Hepatocyte (in vitro differentiated cells): Measurements from ENCODE around the gene RPS6KA4. TPM values are rescaled to one million over a fixed set of nuclear protein-coding genes. Genes with fewer than 3 reads are reported as not detected.

Experiments used
- DNase-seq: peaks from one replicate; pipeline ENCODE4 v3.0.0-alpha.2; 2016; ENCODE audit warnings: low spot score
- H2AFZ ChIP-seq: fragments of 200-600 bp; sonication (generic); 2 replicates; pipeline ENCODE4 v1.6.0; 2016; ENCODE audit warnings: antibody characterized with exemption, mild to moderate bottlenecking
- H3K27ac ChIP-seq: fragments of 200-600 bp; sonication (generic); 2 replicates; pipeline ENCODE4 v1.5.1; 2016; ENCODE audit warnings: mild to moderate bottlenecking
- H3K27me3 ChIP-seq: fragments of 200-600 bp; sonication (generic); 2 replicates; pipeline ENCODE4 v1.6.1; 2016
- H3K36me3 ChIP-seq: fragments of 200-600 bp; sonication (generic); replicated peaks from 2 replicates; pipeline ENCODE4 v1.5.1; 2016; ENCODE audit warnings: low read depth; ENCODE audit not compliant: insufficient read depth
- H3K4me1 ChIP-seq: fragments of 200-600 bp; sonication (generic); 2 replicates; pipeline ENCODE4 v1.5.1; 2016; ENCODE audit warnings: mild to moderate bottlenecking, moderate library complexity; ENCODE audit not compliant: insufficient read depth
- H3K4me2 ChIP-seq: fragments of 200-600 bp; sonication (generic); 2 replicates; pipeline ENCODE4 v1.6.0; 2016
- H3K4me3 ChIP-seq: fragments of 200-600 bp; sonication (generic); 2 replicates; pipeline ENCODE4 v1.5.1; 2016; ENCODE audit warnings: mild to moderate bottlenecking
- H3K79me2 ChIP-seq: fragments of 200-600 bp; sonication (generic); 2 replicates; pipeline ENCODE4 v1.6.0; 2017; ENCODE audit warnings: mild to moderate bottlenecking
- H3K9me2 ChIP-seq: fragments of 200-600 bp; sonication (generic); replicated peaks from 2 replicates; pipeline ENCODE4 v1.6.0; 2017; ENCODE audit warnings: mild to moderate bottlenecking; ENCODE audit not compliant: insufficient read depth
- H3K9me3 ChIP-seq: fragments of 200-600 bp; sonication (generic); 2 replicates; pipeline ENCODE4 v1.5.1; 2016; ENCODE audit warnings: low read depth, mild to moderate bottlenecking
- H4K20me1 ChIP-seq: fragments of 200-600 bp; sonication (generic); 2 replicates; pipeline ENCODE4 v1.6.0; 2016; ENCODE audit warnings: mild to moderate bottlenecking; ENCODE audit not compliant: insufficient read depth, poor library complexity, severe bottlenecking
- CTCF ChIP-seq: fragments of 200-600 bp; sonication (generic); IDR thresholded peaks from 2 replicates; pipeline ENCODE4 v1.5.1; 2016; ENCODE audit warnings: antibody characterized with exemption, mild to moderate bottlenecking; ENCODE audit not compliant: poor library complexity
- EZH2 ChIP-seq: fragments of 200-600 bp; sonication (generic); IDR thresholded peaks from 2 replicates; pipeline ENCODE4 v1.6.1; 2016; ENCODE audit warnings: antibody characterized with exemption, mild to moderate bottlenecking, borderline replicate concordance
- EZH2phosphoT487 ChIP-seq: fragments of 200-600 bp; sonication (generic); IDR thresholded peaks from one replicate; pipeline ENCODE4 v1.6.1; 2018; ENCODE audit warnings: antibody characterized with exemption, mild to moderate bottlenecking, low read depth, moderate library complexity; ENCODE audit not compliant: unreplicated experiment, severe bottlenecking
- WGBS: methylation state at CpG from one replicate; pipeline ENCODE4 v1.1.6; 2016; ENCODE audit warnings: low lambda C conversion rate; ENCODE audit errors: missing lambda C conversion rate; 5-methylcytosine and 5-hydroxymethylcytosine counted together
- polyA plus RNA-seq: library from polyadenylated mRNA; unstranded; fragments of >200 nt; fragmentation: Nextera tagmentation; extraction: Ambion mirVana; gene quantifications from 2 replicates; pipeline ENCODE4 v1.2.1, GENCODE V29; 2016
- total RNA-seq: library from RNA; depleted of rRNA; stranded (reverse); fragments of >200 nt; gene quantifications from 2 replicates; pipeline ENCODE4 v1.2.3, GENCODE V29; 2014

The RPS6KA4 gene
- total and polyA plus RNA-seq, 2 experiments from 2014 or later, result 35.9 to 44.0 TPM

GRCh38 chr11:64366751-64367150 lies 7.8 kb downstream of the RPS6KA4 start:
- H3K27me3 ChIP-seq, result no peaks in the 10 kb centered on the region
- no peaks in the 10 kb centered on the region for H3K9me3 ChIP-seq
- no peak for DNase-seq
- no peaks in the 10 kb centered on the region for H3K79me2 ChIP-seq
- no peaks in the 10 kb centered on the region for H3K9me2 ChIP-seq
- no peak overlapping the region for H3K27ac ChIP-seq
- no peaks in the 10 kb centered on the region for H4K20me1 ChIP-seq
- WGBS, result 91% methylated on average over 1 of the region's 1 CpG
- H3K4me3 ChIP-seq, result no peak overlapping the region
- no peak overlapping the region for H2AFZ ChIP-seq
- no peaks in the 10 kb centered on the region for H3K36me3 ChIP-seq
- H3K4me2 ChIP-seq, result no peak overlapping the region
- H3K4me1 ChIP-seq, result no peaks in the 10 kb centered on the region
- no peak for TF ChIP-seq CTCF
- TF ChIP-seq EZH2phosphoT487, result no peak

GRCh38 chr11:64367931-64368672 lies 9.1 kb downstream of the RPS6KA4 start:
- Histone ChIP-seq H3K36me3 (no peaks in the 10 kb centered on the region), H3K4me2 (no peak overlapping the region), H3K79me2 (no peaks in the 10 kb centered on the region), H3K9me2 (no peaks in the 10 kb centered on the region), H2AFZ (no peak overlapping the region), H3K9me3 (no peaks in the 10 kb centered on the region), H3K4me3 (no peak overlapping the region), H3K27ac (no peak overlapping the region), H3K27me3 (no peaks in the 10 kb centered on the region), H3K4me1 (no peaks in the 10 kb centered on the region), H4K20me1 (no peaks in the 10 kb centered on the region)
- no peak for TF ChIP-seq EZH2phosphoT487
- no peak for TF ChIP-seq EZH2
- no peak for TF ChIP-seq CTCF
- WGBS, result 99% methylated on average over 29 of the region's 46 CpGs
- no peak for DNase-seq

- H3K9me3 ChIP-seq, result no peaks in the 10 kb centered on the region
- H3K4me1 ChIP-seq, result no peaks in the 10 kb centered on the region
- TF ChIP-seq EZH2 (no peak), EZH2phosphoT487 (no peak), CTCF (no peak)
- H4K20me1 ChIP-seq, result no peaks in the 10 kb centered on the region
- H3K36me3 ChIP-seq, result no peaks in the 10 kb centered on the region
- no peak overlapping the region for H3K27ac ChIP-seq
- no peak overlapping the region for H3K4me3 ChIP-seq
- H3K27me3 ChIP-seq, result no peaks in the 10 kb centered on the region
- H2AFZ ChIP-seq, result no peak overlapping the region
- 99% methylated on average over 12 of the region's 28 CpGs for WGBS
- no peaks in the 10 kb centered on the region for H3K9me2 ChIP-seq
- no peak for DNase-seq
- H3K79me2 ChIP-seq, result no peaks in the 10 kb centered on the region
- no peak overlapping the region for H3K4me2 ChIP-seq
Measured at GRCh38 chr11:64368673-64369074, 9.7 kb downstream of the RPS6KA4 start.
